ENCODE results near the gene STRIP2. TPM values are rescaled to one million over a fixed set of nuclear protein-coding genes. Genes with fewer than 3 reads are reported as not detected.

The STRIP2 gene
- total and polyA plus RNA-seq, 9 of the 15 experiments (the other 6 are each of a cell fraction or from before 2014, with no cell fraction given), result 10.1 to 81.8 (median 42.3) TPM

- no peak overlapping the region for H3K4me2 ChIP-seq (ENCODE audit: insufficient read depth, low read length)
- FAIRE-seq (no peak), DNase-seq (ENCODE audit: extremely low read depth in 1 of 4, low spot score in 3 of 4) (no peak), ATAC-seq (no peak)
- intact Hi-C loops (cut with micrococcal nuclease) (no loop called here), in situ Hi-C loops (cut with MboI) (no loop called here)
- H3K36me3 ChIP-seq (ENCODE audit: control insufficient read depth, insufficient read depth, low read length), result no peaks in the 10 kb centered on the region
- CTCF ChIA-PET (ENCODE audit: low intra/inter-chr PET ratio), result no interaction called here
- no peak overlapping the region for H3K27ac ChIP-seq (ENCODE audit: extremely low read depth, low read depth, low read length)
- H3K9me3 ChIP-seq (replicated peaks; ENCODE audit: control insufficient read depth, insufficient read depth, low read depth, low read length), result no peaks in the 10 kb centered on the region
- H4K20me1 ChIP-seq (replicated peaks; ENCODE audit: control insufficient read depth, insufficient read depth, low read length), result 0 out of 2 replicates have a peak, but pooled peaks cover 5% of the 10 kb centered on the region
- no peak overlapping the region for H3K4me3 ChIP-seq
- peaks cover 10 to 24% of the 10 kb centered on the region in 2 experiments; a peak in 4 of 5 replicates for H3K27me3 ChIP-seq (ENCODE audit: control insufficient read depth in 2 of 2, insufficient read depth in 2 of 2, low read length in 2 of 2)
- no peak overlapping the region for H2AFZ ChIP-seq (ENCODE audit: low read depth, low read length)
- WGBS (ENCODE audit: insufficient coverage, low coverage, missing lambda C conversion rate), result 58% methylated on average over 8 of the region's 8 CpGs
- no peak overlapping the region for H3K9ac ChIP-seq (ENCODE audit: insufficient read depth in 1 of 2, low read depth in 2 of 2, low read length in 2 of 2)
- TF ChIP-seq POLR3A (IDR thresholded peaks at IDR 0.05; ENCODE audit: borderline replicate concordance, extremely low read depth, insufficient read depth, insufficient read length) (no peak), IRF2 (CRISPR knock-in tag; IDR thresholded peaks at IDR 0.05) (no peak), ZNF740 (CRISPR knock-in tag; IDR thresholded peaks at IDR 0.05) (no peak), ZNF740 (tag; IDR thresholded peaks at IDR 0.05) (no peak), ZFPM2 (CRISPR knock-in tag; IDR thresholded peaks at IDR 0.05) (no peak), BDP1 (IDR thresholded peaks at IDR 0.05; ENCODE audit: insufficient read depth, insufficient read length) (no peak), ZBTB34 (CRISPR knock-in tag; IDR thresholded peaks at IDR 0.05) (no peak)
- TF ChIP-seq, protein P1, sequence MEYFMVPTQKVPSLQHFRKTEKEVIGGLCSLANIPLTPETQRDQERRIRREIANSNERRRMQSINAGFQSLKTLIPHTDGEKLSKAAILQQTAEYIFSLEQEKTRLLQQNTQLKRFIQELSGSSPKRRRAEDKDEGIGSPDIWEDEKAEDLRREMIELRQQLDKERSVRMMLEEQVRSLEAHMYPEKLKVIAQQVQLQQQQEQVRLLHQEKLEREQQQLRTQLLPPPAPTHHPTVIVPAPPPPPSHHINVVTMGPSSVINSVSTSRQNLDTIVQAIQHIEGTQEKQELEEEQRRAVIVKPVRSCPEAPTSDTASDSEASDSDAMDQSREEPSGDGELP (CRISPR knock-in tag; IDR thresholded peaks at IDR 0.05; ENCODE audit: borderline replicate concordance), result no peak
- TF ChIP-seq, protein P2, sequence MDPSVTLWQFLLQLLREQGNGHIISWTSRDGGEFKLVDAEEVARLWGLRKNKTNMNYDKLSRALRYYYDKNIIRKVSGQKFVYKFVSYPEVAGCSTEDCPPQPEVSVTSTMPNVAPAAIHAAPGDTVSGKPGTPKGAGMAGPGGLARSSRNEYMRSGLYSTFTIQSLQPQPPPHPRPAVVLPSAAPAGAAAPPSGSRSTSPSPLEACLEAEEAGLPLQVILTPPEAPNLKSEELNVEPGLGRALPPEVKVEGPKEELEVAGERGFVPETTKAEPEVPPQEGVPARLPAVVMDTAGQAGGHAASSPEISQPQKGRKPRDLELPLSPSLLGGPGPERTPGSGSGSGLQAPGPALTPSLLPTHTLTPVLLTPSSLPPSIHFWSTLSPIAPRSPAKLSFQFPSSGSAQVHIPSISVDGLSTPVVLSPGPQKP (CRISPR knock-in tag; IDR thresholded peaks at IDR 0.05), result no peak
- TF ChIP-seq, protein P3, sequence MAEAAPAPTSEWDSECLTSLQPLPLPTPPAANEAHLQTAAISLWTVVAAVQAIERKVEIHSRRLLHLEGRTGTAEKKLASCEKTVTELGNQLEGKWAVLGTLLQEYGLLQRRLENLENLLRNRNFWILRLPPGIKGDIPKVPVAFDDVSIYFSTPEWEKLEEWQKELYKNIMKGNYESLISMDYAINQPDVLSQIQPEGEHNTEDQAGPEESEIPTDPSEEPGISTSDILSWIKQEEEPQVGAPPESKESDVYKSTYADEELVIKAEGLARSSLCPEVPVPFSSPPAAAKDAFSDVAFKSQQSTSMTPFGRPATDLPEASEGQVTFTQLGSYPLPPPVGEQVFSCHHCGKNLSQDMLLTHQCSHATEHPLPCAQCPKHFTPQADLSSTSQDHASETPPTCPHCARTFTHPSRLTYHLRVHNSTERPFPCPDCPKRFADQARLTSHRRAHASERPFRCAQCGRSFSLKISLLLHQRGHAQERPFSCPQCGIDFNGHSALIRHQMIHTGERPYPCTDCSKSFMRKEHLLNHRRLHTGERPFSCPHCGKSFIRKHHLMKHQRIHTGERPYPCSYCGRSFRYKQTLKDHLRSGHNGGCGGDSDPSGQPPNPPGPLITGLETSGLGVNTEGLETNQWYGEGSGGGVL (CRISPR knock-in tag; IDR thresholded peaks at IDR 0.05), result no peak
- BruUV-seq (replicated peaks), result no TSS peak
- POLR2A ChIA-PET, result interaction anchor here (1.3 to 1.5 kb wide), 2 partner anchors 29 to 54 kb away, joined by 3 to 5 read pairs; no protein-coding TSS in a partner anchor
- no peaks in the 10 kb centered on the region for H3K9me1 ChIP-seq (ENCODE audit: control insufficient read depth, insufficient read depth, low read length)
- no peaks in the 10 kb centered on the region for H3K79me2 ChIP-seq (ENCODE audit: control insufficient read depth, insufficient read depth, low read length)
- peaks cover 0 to 14% of the 10 kb centered on the region in 2 experiments; a peak in 4 of 5 replicates for H3K4me1 ChIP-seq (replicated peaks in 1 of 2; ENCODE audit: control insufficient read depth in 2 of 2, insufficient read depth in 2 of 2, low read length in 2 of 2)
Measured at GRCh38 chr7:129503725-129504124, 69.5 kb downstream of the STRIP2 start.

Data from K562 (cell line).